GM18499 (cell line): ENCODE measurements around the gene HOXB8.

Source experiments
- ATAC-seq: cut with Tn5 transposase; IDR thresholded peaks from one replicate; pipeline ENCODE4 v1.9.1; 2021; ENCODE audit warnings: moderate number of reproducible peaks; ENCODE audit not compliant: insufficient read depth, unreplicated experiment

The HOXB8 gene

DNA sequence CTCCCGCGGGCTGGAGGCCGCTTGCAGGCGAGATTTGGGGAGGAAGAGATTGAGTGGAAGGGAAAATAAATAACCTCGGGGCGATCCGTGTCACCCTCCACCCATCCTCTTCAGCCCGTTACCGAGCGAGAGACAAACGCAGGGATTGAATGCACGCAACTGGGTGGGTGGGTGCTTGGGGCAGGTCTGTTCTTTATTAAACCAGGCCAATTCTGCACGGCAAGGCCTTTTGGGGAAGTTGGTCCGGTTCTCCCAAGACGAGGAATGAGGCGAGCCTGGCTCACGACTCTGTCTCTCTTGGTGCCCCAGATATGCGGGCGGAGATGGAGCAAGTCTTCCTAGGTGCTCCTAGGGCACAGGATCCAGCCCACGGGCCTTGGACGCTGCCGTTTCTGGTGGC is 3.9 kb downstream of the HOXB8 start:
- ATAC-seq: no peak

DNA sequence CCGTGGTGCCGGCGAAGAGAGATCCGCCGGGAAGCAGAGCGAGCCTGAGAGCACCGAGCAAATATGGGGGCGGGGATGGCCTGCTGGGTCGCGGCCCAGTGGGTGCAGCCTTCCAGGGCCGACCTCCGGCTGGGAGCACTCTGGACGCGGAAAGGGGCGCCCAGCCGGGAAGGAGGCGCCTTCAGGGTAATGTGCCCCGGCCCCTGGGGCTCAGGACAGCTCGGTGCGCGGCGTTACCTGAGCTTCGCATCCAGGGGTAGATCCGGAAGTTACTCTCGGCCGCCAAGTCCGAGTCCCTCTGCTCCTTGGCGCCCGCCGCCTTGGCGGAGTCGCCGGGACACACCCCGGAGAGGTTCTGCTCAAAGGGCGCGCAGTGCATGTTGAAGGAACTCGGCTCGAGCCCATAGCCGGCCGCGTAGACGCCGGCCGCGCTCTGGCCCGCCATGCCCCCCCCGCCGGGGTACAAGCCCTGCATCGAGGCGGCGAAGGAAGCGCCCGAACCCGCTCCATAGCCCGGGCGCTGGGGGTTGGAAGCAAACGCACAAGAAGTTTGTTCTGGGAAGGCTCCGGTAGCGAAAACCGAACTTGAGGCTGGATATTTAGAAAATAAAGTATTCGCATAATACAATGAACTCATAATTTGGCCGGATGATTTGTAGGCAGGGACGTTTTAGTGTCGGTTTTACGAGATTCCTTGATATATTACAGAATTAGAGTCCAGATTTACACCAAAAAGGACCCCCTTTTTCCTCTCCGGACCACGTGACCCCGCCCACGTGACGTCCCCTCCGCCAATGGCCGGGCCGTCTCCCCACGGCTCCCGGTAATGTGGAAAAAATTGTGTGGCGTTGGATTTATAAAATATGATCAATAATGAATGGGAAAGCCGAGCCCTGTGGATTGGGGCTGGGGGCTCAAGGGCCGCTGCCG is 4.5 kb downstream of the HOXB8 start, which contains the start of gene HOXB7:
Gene HOXB7 (minus strand): TSS at position 736 of the 930 bp plus-strand sequence. CDS start 99 bp downstream, at position 637.
- no peak for ATAC-seq

DNA sequence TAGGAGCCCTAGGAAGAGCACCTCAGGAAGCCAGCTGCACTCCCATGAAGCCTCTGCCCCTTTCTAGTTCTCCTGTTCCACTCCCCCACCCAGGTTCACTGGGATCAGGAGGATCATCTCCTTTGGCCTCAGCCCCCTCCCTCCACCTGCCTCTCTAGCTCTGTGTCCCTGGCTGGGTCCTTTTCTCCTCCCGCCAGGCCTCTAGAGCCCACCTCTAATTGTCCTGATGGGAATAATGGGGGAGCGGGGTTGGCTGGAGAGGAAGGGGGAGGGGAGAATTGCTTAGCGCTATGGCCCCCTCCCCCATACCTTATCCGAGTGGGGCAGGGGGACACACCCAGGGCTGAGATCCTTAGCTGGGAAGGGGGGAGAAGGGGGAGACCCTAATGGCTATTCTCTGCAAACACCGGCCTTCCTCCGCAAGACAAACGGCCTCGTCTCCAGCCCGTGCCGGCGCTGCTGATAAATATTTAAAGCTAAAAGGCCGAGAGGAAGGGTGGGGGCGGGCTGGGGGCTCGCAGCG is 5.3 kb downstream of the HOXB8 start:
- ATAC-seq: no peak

DNA sequence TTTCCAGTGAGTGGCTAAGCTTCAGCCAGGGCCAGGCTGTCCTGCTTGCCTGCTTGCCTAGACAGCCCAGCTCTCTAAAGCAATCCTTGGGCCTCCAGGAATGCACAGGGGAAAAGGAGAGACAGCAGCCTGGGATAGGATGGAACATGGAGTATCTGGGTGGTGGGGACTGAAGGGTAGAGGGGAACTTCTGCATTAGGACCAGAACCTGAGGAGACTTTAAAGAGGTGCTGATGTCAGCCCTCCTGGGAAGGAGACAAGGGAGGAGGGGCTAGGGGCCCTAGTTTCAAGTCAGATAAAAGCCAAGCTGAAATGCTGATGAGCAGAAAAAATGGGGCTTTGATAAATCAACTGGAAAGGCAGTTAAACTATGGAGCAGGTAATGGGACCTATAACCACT is 6.1 kb downstream of the HOXB8 start:
- no peak for ATAC-seq

DNA sequence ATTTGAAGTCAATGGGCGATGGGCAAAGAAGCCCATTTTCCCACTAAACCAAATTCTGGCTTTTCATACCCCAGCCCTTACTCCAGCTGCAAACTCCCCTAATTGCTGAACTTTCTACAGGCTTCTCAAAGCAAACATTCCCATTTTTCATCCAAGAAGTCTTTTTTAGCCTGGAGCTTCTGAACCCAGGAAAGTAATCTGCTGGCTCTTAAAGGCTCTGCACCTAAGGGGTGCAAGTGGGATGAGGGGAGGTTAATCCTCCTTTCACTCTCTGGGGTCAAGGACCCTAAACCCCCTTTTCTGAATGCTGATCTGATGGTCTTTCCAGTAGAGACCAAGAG is 6.6 kb downstream of the HOXB8 start:
- ATAC-seq: no peak

DNA sequence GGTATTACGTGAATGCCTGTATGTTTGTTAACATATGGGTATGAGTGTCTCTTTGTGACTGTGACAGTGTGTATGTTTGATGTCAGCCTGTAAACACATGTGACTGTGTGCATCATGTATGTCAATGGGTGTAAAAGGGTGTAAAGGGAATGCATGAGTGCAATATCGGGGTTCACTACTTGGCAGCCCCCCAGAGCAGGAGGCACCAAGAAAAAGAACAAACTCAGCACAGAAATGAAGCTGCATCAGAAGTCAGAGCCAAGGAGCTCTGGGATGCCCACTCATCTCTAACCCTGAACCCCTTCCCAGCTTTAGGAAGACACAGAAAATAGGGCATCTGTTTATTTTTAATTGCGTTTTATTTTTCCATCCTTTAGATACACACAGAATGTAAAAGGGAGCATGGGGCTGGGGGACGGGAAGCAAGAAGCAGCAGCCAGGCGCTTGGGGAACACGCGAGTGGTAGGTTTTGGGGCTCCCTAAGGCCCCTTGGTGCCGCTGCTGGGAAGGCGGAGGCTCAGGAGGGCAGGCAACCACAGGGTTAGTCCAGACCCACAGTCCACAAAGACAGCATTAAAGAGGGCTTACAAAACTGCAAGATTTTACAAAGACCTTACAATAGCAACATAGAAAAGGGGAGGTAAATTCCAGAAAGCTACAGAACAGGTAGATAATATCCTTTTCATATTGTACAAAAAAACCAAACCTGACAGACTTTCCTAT is 8.0 kb downstream of the HOXB8 start:
- no peak for ATAC-seq

DNA sequence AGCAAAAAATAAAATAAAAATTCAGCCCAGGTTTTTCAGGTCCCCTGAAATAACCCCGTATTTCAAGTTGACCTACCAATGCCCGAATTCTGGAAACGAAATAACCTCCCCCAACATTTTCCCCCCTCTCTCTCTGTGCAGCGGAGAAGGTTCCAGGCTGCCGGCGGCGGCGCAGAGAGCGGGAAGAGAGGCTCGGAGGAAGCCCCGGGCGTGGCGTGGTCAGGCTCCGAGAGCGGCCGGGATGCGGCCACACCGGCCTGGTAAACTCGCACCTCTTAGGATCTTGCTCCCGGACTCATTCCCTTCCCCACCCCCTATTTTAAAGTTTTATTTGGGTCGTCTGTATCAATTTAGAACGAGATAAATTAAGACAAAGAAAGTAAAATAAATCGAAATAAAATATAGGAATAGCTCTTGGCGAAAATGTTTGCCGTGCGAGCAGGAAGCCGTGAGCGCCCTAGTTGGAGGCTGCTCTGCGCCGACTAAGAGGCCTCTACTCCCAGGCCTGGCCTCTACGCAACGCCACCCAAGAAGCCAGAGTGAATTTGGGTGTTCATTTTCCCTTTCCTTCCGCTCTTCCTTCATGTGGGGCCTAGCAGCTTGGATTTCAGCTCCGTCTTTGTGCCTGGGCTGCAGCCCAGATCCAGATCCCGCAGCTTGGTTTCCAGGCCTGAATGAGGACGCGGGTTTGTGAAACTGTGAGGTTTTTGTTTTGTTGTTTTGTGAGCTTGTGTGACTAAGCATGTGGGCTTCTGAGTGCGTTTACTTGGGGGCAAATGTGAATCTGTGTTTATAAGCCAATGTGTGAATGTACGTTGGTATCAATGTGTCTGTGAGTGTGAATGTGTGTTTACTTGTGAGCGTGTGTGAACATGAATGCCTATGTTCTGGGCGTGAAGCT is 8.9 kb downstream of the HOXB8 start:
- ATAC-seq: no peak

DNA sequence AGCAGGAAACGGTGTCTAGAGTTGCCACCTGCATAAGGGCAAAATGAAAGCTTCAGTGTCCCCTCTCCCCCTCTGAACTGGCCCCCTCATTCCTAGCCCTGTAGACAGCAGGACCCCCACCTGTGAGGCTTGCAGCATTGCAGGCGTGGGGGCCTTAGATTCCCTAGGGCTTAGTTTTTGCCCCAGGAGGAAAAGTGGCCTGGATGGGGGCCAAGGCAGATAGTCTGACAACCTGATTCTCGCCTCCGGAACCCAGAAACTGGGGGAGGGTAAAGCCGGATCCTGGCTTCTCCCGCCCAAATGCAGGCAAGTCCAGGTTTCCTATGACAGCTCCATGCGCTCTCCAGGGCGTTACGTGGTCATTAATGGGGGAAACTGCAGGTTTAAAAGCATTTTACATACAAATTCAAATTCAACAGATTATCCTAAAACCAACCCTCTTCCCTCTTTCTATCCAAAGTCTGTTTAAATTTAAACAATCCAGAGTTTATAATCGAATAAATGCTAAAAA is 9.6 kb downstream of the HOXB8 start:
- no peak for ATAC-seq

DNA sequence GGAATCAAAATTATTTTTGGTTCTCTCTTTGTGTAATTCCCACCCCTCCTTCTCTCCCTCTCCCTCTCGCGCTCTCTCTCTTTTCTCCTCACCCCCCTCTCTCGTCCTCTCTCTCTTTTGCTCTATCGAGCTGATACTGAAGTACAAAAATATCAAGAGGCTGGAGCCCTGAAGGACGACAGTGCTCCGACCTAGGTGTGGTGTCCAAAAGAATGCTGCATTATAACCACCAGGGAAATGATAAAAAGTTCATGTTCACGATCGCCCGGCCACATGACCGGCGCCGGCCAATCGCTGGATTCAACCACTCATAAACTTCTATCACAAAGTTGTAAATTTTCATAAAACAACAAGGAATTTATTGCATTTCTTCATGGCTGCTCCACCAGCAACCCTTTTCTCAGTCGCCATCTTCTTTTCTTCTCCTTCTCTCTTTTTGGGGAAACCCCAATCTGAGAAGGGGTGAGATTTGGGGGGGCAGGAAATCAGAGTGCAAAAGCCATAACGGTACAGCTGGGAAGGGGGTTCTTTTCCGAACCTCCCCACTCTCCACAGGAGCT is 10.2 kb downstream of the HOXB8 start, which contains the start of gene HOXB6:
Gene HOXB6 (minus strand): TSS at position 217 of the 560 bp plus-strand sequence. CDS start 6,836 bp downstream, outside the sequence.
- ATAC-seq: no peak

DNA sequence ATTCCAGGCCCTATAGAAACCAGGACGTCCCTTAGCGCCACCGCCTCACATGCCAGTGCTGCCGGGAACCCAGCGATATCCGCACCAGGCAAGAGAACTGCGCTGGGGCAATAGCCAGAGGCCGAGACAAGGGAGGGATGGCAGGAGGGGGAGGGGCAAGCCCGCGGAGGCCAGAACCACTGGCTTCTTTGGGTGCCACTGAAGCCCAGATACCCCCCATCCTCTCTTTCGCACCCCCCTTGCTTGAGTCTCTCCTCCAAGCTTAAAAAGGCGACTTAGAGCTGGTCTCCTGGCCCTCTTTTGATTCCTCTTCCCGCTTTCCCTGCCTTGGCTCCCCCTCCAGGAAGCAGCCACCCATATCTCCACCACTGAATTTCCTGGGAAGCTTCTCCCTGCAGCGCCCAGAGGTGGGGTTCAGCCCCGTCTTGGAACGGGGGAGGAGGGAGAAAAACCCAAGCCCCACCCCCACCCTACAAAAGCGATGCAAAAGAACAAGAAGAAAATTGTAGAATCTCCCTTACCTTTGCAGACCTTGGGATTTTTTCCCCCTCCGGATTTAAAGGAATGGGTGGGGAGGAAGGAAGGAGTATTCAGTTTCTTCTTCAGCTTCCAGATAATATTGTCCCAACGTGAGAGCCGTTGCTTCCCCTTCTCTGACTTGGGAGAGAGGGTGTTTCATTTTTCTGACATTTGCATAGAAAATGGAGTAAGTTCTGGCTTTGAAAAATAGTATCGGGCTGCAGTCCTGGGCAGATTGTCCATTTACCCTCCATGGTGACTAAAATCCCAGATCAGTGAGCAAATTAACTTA is 10.9 kb downstream of the HOXB8 start:
- no peak for ATAC-seq

DNA sequence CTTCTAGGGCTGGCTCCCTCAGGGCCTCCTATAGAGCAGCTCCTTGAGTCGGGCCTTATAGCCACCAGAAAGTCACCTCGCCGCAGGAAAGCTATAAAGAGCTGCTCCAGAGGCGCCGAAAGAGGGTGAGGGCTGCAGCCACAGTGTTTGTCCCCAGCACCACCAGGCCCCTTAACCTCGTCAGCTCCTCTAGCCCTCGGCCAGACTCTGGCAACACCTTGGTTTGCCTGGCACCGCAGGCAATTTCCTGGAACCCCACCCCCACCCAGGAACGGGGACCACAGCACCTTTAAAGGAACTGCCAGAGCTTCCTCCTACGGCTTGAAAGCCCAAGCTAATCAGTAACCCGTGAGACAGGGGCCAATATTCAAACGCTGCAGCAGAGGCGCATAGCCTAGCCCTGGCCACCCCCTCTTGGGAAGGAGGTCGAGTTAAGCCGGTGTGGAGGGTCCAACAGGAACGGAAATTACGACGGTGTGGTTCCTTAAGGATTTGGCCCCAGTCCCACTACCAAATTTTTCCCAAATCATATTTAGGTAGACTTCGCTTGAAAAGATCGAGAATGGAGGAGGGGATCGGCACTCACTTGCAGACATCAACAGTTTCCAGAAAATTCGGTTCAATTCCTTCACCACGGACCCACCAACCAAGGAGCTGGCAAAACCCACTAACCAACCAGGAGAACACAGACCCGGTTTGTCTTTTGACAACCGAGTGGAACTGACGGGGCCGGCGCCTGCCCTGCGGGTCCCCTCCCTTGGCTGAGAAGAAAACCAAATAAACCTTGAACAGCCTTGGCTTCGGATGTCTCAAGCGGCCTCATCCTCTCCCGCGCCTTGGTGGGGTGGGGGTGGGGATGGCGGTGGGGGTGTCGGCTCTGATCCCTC is 13.3 kb downstream of the HOXB8 start:
- ATAC-seq: no peak

DNA sequence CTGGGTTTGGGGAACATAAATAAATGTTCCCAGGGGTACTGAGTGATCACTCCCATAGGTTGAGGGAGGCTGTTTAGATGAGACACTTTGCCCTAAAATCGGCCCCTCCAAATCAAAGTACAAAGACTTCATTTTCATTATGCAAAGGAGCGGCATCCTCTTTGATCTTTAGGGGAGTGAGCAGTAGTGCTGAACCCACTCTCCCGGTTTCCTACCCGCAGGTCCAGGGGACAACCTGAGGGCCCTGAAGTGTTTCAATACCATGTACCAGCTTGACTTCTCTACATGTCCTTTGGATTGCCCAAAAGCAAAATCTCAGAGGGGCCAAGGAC is 13.9 kb downstream of the HOXB8 start:
- no peak for ATAC-seq

DNA sequence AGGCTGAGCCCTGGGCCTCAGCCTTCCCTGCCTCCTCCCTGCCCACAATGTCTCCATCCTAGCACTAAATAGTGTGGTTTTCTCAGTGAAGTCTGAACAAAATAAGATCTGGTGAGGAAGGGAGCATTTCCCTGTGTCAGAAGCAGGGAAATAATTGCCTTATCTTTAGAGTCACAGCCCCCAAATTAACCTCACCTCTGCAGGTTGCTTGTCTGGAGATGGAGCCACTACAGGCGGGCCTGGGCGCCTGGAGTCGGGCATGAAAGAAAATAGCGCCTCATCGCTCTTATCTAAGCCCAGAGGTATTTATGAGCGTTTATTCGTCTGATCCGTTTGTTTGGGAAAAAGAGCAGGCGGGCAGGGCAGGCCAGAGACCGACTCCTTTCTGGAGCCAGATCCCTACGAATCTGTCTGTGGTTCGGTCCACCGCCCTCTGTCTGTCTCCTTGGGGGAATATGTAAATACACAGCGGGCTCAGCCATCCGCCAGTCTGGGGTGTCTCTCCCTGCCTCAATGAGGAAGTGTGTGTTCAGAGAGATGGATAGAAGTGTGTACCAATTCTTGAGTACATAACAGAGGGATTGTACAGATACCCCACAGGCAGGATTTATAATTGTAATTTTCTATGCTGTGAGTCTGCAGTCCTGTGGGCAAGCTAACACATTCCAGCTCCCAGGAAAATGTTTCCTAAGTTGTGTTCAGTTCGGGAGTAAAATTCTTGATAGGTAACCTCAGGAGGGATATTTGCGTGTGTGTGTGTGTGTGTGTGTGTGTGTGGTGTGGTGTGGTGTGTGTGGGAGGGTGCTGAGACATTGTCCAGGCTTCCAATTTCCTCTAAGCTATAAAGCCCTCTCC is 14.6 kb downstream of the HOXB8 start:
- ATAC-seq: no peak

DNA sequence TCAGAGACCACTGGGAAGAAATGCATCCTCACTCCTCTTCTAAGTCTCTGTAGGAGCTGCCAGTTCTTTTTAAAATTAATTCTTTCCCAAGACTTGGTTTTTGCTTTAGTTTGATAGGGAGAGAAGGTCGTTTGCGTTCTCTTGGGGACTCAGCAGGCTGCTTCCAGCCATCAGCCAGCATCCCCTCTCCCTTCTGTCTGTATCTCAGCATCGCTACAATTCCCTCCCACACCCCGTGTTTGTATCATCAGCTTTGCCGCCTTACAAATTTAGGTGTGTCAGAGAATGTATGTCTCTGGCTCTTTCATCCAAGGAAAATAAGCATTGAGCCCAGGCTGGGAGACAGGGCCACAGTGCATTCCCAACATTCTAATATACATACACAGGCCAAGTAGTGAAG is 15.7 kb downstream of the HOXB8 start:
- ATAC-seq: no peak

DNA sequence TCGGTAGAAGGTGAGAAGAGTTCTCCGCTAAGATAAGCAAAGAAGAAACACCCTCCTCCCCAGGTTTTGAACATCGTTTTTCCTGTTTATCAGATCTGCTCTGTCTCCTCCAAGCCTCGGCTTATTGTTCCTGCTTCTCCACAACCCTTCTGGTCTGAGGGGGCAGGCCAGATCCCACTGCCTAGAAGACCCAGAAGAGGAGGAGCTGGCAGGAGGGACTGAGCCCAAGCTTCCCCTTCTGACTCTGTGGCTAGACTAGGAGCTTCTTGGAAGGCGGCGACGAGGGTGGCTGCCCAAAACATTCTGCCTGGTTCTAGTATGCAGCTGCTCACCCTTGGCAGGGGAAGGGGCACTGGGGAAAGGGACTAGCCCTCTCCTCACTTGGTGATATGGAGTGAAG is 16.4 kb downstream of the HOXB8 start:
- ATAC-seq: no peak

DNA sequence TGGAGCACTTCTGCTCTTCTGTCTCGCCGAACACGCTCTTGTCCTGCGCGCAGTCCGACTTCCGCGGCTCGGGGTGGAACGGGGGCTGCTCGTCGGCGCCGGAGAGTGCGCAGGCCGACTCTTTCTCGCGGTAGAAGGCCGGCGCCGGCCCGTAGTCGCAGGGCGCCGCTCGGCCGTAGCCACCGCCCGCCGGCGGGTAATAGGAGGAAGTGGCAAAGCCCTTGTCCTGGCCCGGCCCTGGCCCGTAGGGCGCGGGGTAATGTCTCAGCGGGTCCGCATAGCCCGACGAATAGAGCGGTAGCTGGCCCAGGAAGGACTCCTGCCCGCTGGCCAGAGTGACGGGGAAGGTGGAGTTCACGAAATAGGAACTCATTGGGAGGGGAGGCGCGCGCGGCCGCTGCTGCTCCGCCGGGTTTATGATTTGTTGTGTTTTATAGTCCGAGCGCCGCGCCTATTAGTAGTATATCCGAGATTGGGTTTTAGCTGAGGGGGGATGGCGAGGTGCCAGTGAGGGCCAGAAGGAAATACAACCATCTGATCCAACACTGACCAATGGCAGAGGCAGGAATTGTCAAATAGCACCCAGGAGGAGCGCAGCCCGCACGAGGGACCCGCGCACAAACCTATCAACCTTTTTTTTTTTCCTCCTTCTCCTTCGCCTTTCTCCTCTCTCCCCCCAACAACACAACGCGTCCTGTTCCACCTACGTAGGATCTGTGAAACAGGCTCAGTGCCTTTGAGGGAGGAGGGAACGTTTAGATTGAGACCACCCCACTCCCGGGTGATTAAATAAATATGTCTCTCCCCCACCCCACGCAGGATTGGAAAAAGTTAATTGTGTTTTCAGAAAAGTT is 17.1 kb downstream of the HOXB8 start:
- no peak for ATAC-seq

DNA sequence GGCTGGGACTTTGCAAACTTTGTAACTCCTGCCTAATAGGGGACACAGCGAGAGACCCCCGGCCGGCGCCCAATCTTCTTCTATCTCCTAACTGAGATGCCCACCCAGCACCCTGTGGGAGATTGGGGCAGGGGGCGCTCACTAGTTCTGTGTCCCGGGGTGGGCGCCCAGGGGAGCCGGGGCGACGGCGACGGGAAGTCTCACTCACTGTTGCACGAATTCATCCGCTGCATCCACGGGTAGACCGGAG is 17.6 kb downstream of the HOXB8 start:
- no peak for ATAC-seq
